TTC549 (cell line): ENCODE data around the gene CHSY1.

Experiments used
- FAIRE-seq: peaks from 2 replicates; lab custom pipeline; 2012; peaks lifted over from hg19 to GRCh38; lab: Jason Lieb, UNC

Gene CHSY1

GRCh38 chr15:101150723-101151040 lies 101.2 kb downstream of the CHSY1 start:
- no peak for FAIRE-seq

DNA sequence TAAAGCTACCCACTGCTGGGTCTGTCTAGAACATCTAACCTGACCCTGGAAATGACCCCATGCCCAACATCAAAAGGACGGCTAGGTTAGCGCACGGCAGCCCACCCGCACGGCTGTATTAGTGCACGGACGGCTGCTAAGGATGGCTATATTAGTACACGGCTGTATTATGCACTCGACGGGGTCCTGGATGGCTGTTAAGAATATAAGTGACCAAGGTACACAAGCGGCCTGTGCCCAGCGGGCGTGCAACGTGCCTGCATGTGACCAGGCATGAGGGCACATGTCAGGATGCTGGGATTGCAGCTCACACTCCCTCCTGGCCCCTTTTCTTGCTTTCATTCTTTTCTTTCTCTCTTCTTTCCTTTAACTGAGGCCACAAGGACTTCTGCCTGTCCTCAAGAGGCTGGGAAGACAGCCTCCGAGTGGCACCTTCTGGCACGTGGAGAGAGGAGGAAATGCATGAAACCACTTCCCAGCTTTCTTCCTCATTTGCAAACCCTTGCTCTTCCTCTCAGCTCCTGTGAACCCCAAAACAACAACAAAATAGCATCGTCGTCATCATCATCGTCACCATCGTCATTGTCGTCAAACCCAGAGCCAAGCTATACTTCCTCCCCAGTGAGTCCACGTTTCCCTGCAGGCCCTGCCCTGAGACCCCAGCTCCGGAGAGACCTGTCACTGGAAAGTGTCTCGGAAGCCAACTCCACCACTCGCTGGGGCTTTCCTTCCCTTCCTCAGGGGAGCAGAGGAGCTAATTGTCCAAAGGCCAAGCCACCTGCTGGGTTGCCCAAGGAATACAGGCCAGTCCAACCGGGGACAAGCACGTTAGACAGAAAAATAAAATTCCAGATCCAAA lies 101.8 kb downstream of the CHSY1 start:
- FAIRE-seq: no peak

DNA sequence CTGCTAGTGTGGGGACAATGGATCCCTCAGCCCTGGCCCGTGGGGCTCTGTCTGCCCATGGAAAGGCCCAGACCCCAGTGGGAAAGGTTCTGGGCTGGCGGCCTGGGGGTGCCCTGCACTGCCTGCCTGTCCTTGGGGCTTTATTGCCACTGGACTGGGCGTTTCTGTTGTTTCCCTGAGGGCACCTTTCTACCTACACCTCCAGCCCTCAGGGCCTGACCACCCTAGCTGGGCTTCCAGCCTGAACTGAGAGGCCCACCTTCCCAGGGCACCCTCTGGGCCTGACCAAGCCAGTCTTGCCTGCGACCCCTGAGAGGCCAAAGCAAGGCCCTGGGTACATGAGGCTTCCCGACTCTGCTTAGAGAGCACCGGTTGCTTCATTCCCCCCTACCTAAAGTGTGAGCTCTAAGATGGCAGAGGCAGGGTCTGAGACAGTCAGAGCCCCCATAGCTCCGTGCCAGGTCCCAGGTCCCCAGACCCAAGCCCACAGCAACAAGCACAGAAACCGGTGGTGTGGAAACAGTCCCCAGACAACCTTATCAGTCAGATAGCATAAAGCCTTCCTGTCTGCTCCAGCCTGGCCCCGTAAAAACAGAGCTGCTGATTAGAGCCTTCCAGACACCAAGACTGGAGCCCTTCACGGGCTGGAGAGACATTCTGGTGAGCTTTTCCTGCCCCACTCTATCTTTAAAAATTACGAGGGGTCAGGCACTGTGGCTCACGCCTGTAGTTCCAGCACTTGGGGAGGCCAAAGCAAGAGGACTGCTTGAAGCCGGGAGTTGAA lies 102.8 kb downstream of the CHSY1 start:
- no peak for FAIRE-seq

- no peak for FAIRE-seq
These were observed 103.5 kb downstream of the CHSY1 start for GRCh38 chr15:101148166-101148880.

GRCh38 chr15:101147181-101147580 lies 104.7 kb downstream of the CHSY1 start:
- FAIRE-seq: no peak

- FAIRE-seq: no peak
These were observed 105.6 kb downstream of the CHSY1 start for GRCh38 chr15:101146118-101146702.

DNA sequence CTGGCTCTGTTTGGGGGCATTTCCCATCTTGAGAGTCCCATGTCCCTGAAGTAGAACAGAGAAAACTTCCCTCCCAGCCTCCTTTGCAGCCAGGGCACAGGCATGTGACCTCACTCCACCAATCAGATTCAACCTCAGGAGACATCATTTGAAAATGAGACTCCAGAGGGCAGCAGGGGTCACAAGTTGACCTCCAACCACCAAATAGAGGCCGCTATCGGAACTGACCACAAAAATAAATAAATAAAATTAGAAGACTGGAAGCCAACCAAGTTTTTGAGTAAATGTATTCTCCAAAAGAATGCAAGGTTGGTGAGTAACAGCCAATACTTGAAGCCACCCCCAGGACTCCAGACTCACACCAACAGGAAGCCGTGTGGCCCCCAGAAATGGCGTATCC lies 106.5 kb downstream of the CHSY1 start:
- FAIRE-seq: no peak

GRCh38 chr15:101143321-101143720 lies 108.5 kb downstream of the CHSY1 start:
- no peak for FAIRE-seq

GRCh38 chr15:101142711-101143110 lies 109.1 kb downstream of the CHSY1 start:
- no peak for FAIRE-seq

DNA sequence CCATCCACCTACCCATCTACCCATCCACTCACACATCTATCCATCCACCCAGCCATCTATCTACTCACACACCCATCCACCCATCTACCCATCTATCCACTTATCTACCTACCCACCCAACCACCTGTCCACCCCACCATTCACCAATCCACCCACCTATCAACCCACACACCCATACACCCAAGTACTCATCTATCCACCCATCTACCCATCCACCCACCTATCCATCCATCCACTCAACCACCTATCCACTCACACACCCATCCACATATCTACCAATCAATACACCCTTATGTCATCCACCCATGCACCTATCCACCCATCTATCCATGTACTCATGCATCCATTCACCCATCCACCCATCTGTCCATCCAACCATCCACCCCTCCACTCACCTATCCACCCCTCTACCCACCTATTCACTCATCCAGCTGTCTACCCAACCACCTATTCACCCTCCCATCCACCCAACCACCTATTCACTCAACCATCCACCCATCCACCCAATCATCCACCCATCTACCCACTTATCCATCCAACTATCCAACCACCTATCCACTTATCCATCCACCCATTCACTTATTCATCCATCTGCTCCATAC lies 109.8 kb downstream of the CHSY1 start:
- FAIRE-seq: no peak

- no peak for FAIRE-seq
These were observed 111.2 kb downstream of the CHSY1 start for GRCh38 chr15:101140697-101141065.

DNA sequence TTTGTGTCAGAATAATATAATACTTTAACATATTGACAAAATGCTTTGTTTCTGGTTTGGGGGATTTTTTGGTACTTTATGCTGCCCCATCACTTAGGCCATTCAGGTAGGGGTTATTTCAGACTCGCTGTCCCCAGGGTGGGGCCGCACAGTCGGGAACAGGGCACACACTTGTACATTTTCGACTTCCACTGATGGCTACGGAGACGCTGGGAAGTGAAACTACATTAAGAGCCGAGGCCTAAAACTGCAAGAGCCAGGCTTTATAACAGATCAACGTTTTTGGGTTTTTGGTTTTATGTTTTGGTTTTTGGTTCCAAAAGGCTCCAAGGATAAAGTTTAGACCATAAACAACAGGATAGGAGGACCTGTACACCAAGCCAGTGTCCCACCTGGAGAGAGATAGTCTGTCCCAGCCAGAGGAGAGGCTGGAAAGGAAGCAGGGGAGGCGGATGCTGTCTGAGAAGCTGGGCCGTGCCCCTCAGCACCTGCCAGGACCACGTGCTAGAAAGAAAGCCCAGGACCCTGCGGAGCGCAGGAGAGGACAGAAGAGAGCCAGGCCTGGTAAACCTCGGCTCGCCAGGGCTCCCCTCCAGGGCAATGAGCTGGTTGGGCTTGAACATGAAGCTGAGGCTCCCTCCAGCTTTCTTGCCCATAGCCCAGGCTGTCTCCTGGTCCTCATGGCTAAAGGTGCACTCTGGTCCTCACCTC lies 111.7 kb downstream of the CHSY1 start:
- FAIRE-seq: no peak

DNA sequence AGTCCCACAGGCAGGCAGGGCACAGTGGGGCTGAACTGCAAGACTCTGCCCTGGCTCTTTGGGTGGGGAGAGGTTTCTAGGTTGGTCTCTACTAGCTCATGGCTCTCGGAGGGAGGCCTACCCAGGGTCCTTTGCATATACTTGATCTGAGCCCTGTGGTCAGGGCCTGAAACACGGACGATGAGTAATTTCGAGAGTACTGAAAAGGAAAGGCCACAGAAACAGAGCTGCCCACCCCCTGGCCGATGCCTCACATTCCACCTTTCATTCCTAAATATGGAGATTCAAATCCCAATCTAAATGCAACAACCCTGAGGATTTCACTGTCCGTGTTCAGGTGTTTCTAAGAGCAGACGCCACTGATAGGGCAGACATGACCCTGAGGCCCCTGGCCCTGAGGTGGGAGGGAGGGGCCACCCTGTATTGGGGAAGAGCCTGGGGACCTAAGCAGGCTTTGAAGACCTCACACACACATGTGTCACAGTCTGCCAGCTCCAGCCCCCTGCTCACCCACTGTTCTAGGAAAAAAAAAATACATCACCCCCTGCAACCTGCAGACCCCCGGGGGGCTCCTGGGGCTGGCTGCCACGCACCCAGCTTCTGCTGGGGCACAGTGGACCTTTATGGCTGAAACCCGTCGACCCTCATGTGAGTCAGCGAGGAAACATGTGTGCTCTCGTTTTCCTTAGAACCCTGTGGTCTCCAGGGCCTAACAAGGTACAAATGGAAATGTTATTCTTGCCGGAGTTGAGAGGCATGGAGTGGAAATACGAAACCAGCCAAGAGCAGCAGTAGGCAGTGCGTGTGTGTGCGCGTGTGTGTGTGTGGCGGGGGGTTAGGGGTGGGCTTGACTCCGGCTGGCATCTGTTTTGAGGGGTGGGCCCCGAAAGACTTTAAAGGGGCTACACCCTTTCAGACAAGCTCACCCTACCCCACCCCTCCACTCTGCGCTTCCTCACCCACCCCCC lies 112.7 kb downstream of the CHSY1 start:
- no peak for FAIRE-seq

GRCh38 chr15:101138086-101138660 lies 113.7 kb downstream of the CHSY1 start:
- FAIRE-seq: no peak

DNA sequence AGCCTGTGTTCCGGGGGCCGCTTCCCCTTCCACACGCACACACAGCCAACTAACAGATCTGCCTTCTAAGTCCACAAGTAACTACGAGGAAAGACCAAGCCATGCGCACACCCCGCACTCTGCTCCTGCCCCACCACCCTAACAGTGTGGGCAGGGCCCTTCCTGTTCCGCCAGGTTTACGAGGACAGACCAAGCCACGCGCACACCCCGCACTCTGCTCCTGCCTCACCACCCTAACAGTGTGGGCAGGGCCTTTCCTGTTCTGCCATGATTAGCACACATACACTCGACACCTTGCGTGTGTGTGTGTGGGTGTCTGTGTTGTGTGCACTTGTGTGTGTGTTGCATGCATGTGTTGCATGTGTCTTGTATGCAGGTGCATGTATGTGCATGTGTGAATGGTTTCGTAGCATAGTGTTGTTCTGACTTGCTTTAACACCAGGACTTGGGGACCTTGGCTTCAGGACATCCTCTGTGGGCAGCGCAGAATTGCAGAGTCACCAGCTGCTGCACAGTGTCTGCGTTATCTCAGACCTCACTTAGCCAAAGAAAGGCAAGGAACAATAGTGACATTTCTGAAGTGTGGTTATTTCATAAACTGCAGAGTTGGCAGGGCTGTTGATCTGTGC lies 114.4 kb downstream of the CHSY1 start:
- FAIRE-seq: no peak

- no peak for FAIRE-seq
These were observed 115.2 kb downstream of the CHSY1 start for GRCh38 chr15:101136381-101137268.

DNA sequence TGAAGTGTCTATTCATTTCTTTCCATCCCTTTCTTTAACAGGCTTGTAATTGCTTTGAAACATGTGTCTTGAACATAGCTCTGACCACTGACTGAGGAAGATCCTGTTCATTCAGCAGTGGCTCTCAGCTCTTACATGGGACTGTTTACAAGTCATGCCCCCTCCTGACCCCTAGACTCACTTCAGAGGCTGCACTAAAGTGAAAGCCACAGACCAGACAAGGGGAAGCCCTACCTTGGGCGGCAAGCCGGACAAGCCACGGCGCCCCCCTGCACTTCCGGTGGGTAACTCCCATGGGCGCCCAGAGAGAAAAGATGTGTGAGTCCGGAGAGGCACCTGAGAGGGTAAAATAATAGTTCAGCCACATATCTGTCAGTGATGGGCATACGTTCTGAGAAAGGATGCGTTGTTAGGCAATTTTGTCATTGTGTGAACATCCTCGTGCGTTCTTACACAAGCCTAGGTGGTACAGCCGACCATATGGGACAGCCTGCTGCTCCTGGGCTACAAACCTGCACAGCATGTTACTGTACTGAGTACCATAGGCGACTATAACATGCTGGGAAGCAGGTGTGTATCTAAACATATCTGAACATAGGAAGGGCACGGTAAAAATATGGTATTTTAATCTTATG lies 116.2 kb downstream of the CHSY1 start:
- FAIRE-seq: no peak

DNA sequence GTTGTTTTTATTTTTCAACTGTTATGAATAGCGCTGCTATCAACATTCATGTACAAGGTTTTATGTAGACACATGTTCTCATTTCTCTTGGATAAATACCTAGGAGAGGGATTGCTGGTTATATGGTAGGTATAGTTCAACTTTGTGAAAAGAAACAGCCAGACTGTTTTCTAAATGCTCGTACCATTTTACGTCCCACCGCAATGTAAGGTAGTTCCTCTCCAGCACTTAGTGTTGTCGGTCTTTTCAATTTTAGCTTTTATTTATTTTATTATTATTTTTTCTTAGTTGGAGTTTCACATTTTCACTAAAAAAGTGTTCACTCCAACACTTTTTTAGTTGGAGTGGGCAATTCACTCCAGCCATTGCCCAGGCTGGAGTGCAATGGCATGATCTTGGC lies 117.1 kb downstream of the CHSY1 start:
- no peak for FAIRE-seq
